HL-60/S4 treated with retinoic acid at 250 ng/mL for 4 days and 3 days (cell line): ENCODE results near the gene TBC1D3B.
"Not testable (repeated sequence)": the region's sequence is repeated elsewhere in the genome, so short reads cannot be mapped to it uniquely, and the experiment has no call there.

ENCODE experiments used
- in situ Hi-C: fragments of 300-500 bp; cut with MboI; formaldehyde crosslinking; loops from 2 replicates; pipeline ENCODE4 v1.7.0; 2022; ENCODE audit warnings: low sequenced_read_pairs

TBC1D3B gene

GRCh38 chr17:36176536-36176935, at the start of gene TBC1D3B:
TSS of gene TBC1D3B (minus strand) at chr17:36176636. CDS start at chr17:36175050, 1,586 bp downstream.
- in situ Hi-C loops = not testable (repeated sequence)

- in situ Hi-C loops = not testable (repeated sequence)
These were observed 46.5 kb upstream of the TBC1D3B start for GRCh38 chr17:36222967-36223366.

GRCh38 chr17:36221581-36222100, 45.2 kb upstream of the TBC1D3B start:
- in situ Hi-C loops = not testable (repeated sequence)

DNA sequence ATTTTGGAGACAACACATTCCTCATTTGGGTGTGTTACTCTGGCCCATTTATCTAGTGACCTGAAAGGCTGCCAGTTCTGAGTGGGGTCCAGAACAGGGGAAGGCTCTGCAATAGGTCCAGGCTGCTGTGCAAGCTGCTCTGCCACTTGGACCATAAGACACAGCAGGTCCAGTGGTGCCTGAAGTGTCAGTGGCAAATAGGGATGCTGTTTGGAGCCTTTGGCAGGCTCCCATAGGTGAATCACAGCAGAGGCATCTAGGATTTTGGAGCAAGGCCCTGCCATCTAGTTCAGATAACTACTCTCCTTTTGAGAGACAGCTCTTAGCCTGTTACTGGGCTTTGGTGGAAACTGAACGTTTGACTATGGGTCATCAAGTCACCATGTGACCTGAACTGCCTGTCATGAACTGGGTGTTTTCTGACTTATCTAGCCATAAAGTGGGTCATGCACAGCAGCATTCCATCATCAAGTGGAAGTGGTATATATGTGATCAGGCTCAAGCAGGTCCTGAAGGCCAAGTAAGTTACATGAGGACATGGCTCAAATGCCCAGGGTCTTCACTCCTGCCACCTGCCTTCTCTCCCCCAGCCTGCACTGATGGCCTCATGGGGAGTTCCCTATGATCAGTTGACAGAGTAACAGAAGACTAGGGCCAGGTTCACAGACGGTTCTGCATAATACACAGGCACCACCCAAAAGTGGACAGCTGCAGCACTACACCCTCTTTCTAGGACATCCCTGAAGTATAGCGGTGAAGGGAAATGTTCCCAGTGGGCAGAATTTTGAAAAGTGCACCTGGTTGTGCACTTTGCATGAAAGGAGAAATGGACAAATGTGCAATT, 44.5 kb upstream of the TBC1D3B start:
- in situ Hi-C loops = not testable (repeated sequence)

DNA sequence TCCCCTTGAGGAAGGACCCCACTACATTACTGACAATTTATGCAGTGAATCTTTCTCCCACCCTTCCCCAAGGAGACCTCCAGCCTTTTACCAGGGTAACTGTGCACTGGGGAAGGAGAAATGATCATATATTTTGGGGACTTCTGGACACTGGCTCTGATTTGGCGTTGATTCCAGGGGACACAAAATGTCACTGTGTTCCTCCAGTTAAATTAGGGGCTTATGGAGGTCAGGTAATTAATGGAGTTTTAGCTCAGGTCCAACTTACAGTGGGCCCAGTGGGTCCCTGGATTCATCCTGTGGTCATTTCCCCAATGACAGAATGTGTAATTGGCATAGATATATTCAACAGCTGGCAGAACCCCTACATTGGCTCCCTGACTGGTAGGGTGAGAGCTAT, 43.1 kb upstream of the TBC1D3B start:
- in situ Hi-C loops = not testable (repeated sequence)

DNA sequence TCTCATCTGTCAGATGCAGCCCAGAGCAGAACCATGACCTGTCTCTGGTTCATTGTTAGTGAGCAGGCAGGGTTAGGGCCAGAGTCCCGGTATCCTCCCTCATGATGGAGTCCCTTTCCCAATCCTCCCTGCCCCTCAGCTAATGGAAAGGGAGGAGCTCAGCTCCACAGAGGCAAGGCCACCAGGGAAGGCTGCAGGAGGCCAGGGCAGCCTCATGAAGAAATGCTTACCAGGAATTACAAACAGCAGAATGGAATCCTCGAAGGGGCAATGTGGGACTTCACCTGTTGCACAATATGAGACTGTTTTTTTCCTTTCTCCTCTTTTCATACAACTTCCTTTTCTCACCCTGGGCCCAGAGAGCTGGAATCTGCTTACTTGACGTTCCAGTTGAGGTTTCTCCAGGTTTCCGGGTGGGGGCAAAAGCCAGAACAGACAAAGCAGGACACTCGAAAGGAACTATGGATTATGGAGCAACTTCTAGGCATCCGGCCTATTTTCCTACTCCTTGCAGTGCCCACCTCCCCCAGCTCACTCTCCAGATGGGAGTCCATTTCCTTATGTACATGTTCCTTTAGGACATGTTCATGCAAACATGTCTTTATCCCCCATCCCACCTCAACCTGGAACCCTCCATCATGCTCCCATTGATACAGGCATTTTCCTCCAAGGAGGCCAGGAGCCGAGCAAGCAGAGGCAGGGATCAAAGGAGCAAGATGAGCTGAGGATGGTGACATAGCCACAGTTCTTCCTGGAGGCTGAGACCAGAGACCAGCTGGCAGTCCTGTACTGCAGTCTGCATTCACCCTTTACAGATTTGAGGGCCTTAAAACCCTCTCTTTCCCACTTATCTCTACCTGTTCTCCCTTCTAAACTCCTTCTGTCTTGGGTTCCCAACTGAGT, 39.2 kb upstream of the TBC1D3B start:
- in situ Hi-C loops = not testable (repeated sequence)

DNA sequence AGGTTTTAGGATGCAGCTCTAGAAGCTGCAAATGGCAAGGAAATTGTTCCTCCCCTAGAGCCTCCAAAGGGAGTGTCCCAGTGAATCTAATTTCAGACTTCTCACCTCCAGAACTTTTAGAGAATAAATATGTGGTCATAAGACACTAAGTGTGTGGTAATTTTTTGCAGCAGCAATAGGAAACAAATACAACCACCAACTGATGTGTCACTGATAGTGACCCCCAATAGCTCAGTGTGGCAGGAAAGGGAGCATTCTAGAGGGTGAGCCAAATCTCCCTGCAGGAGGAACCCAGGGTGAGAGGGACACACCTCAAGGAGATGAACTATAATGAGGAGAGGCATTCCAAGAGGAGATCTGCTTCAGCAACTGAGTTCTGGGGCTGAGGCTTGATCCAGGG, 38.5 kb upstream of the TBC1D3B start:
- in situ Hi-C loops = no loop called here

GRCh38 chr17:36213695-36214094, 37.3 kb upstream of the TBC1D3B start:
- in situ Hi-C loops = no loop called here

GRCh38 chr17:36212966-36213365, 36.5 kb upstream of the TBC1D3B start:
- in situ Hi-C loops = no loop called here

GRCh38 chr17:36212272-36212605, 35.8 kb upstream of the TBC1D3B start:
- in situ Hi-C loops = no loop called here

- in situ Hi-C loops = not testable (repeated sequence)
These were observed 35.2 kb upstream of the TBC1D3B start for GRCh38 chr17:36211484-36212271.

- in situ Hi-C loops = not testable (repeated sequence)
These were observed 34.2 kb upstream of the TBC1D3B start, which contains the start of gene CCL4L2 for GRCh38 chr17:36210439-36211211. TSS of gene CCL4L2 (plus strand) at chr17:36211063.

- in situ Hi-C loops = no loop called here
These were observed 33.1 kb upstream of the TBC1D3B start for GRCh38 chr17:36209575-36209974.

GRCh38 chr17:36207383-36207782, 30.9 kb upstream of the TBC1D3B start:
- in situ Hi-C loops = not testable (repeated sequence)

GRCh38 chr17:36206486-36206821, 30.0 kb upstream of the TBC1D3B start:
- in situ Hi-C loops = not testable (repeated sequence)

- in situ Hi-C loops = no loop called here
These were observed 29.4 kb upstream of the TBC1D3B start for GRCh38 chr17:36205637-36206485.

- in situ Hi-C loops = no loop called here
These were observed 28.5 kb upstream of the TBC1D3B start for GRCh38 chr17:36204724-36205500.

- in situ Hi-C loops = no loop called here
These were observed 26.9 kb upstream of the TBC1D3B start for GRCh38 chr17:36203335-36203734.
